Measurements from ENCODE around the gene TNFRSF12A. TPM values are rescaled to one million over a fixed set of nuclear protein-coding genes. Genes with fewer than 3 reads are reported as not detected.

TNFRSF12A gene
- total and polyA plus RNA-seq, 2 of the 8 experiments (the other 6 are each of a cell fraction or from before 2014, with no cell fraction given): 81.0 to 82.5 TPM

- TF ChIP-seq RAD21 (IDR thresholded peaks at IDR 0.05 in 1 of 2, conservative IDR thresholded peaks at IDR 0.05 in 1 of 2; ENCODE audit: low read depth in 2 of 2, low read length in 2 of 2): peak; percentile 81 to 95
- peak; percentile 71; the same call in 1 of the 2 replicates for TF ChIP-seq GABPA (IDR thresholded peaks at IDR 0.05; ENCODE audit: borderline replicate concordance, insufficient read depth, low read length)
- no peak for TF ChIP-seq POLR2AphosphoS5 (IDR thresholded peaks at IDR 0.05; ENCODE audit: low read depth, low read length)
- TF ChIP-seq EP300 (IDR thresholded peaks at IDR 0.05; ENCODE audit: borderline replicate concordance in 1 of 2, low read depth in 2 of 2, low read length in 2 of 2): 0 out of 3 replicates have a peak, but pooled peaks of 1 of the 2 experiments have one; percentile 53
- TF ChIP-seq, protein P1, sequence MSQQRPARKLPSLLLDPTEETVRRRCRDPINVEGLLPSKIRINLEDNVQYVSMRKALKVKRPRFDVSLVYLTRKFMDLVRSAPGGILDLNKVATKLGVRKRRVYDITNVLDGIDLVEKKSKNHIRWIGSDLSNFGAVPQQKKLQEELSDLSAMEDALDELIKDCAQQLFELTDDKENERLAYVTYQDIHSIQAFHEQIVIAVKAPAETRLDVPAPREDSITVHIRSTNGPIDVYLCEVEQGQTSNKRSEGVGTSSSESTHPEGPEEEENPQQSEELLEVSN (IDR thresholded peaks at IDR 0.05): 0 out of 2 replicates have a peak, but pooled peaks have one; percentile 38
- TF ChIP-seq YY1 (IDR thresholded peaks at IDR 0.05; ENCODE audit: low read depth, low read length): 0 out of 2 replicates have a peak, but pooled peaks have one; percentile 42
- TF ChIP-seq, protein P2, sequence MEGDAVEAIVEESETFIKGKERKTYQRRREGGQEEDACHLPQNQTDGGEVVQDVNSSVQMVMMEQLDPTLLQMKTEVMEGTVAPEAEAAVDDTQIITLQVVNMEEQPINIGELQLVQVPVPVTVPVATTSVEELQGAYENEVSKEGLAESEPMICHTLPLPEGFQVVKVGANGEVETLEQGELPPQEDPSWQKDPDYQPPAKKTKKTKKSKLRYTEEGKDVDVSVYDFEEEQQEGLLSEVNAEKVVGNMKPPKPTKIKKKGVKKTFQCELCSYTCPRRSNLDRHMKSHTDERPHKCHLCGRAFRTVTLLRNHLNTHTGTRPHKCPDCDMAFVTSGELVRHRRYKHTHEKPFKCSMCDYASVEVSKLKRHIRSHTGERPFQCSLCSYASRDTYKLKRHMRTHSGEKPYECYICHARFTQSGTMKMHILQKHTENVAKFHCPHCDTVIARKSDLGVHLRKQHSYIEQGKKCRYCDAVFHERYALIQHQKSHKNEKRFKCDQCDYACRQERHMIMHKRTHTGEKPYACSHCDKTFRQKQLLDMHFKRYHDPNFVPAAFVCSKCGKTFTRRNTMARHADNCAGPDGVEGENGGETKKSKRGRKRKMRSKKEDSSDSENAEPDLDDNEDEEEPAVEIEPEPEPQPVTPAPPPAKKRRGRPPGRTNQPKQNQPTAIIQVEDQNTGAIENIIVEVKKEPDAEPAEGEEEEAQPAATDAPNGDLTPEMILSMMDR (IDR thresholded peaks at IDR 0.05; ENCODE audit: control extremely low read depth in 1 of 3, insufficient read depth in 1 of 3, low read depth in 1 of 3, low read length in 3 of 3): peak; percentile 79 to 99 (median 88)
- TF ChIP-seq SIN3A (conservative IDR thresholded peaks at IDR 0.05 in 1 of 2, IDR thresholded peaks at IDR 0.05 in 1 of 2; ENCODE audit: low read depth in 1 of 2, low read length in 2 of 2): peak; percentile 33 to 64; a peak in 1 of 4 replicates
- TF ChIP-seq, protein P3, sequence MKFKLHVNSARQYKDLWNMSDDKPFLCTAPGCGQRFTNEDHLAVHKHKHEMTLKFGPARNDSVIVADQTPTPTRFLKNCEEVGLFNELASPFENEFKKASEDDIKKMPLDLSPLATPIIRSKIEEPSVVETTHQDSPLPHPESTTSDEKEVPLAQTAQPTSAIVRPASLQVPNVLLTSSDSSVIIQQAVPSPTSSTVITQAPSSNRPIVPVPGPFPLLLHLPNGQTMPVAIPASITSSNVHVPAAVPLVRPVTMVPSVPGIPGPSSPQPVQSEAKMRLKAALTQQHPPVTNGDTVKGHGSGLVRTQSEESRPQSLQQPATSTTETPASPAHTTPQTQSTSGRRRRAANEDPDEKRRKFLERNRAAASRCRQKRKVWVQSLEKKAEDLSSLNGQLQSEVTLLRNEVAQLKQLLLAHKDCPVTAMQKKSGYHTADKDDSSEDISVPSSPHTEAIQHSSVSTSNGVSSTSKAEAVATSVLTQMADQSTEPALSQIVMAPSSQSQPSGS (IDR thresholded peaks at IDR 0.05; ENCODE audit: low read length): 0 out of 2 replicates have a peak, but pooled peaks have one; percentile 61
- no peak for TF ChIP-seq NANOG (IDR thresholded peaks at IDR 0.05; ENCODE audit: insufficient read depth, low read depth, low read length, poor library complexity, severe bottlenecking)
- 0 out of 2 replicates have a peak, but pooled peaks have one; percentile 67 for TF ChIP-seq SP4 (IDR thresholded peaks at IDR 0.05; ENCODE audit: low read length)
- no peak for TF ChIP-seq SP2 (IDR thresholded peaks at IDR 0.05; ENCODE audit: low read length)
Observed at GRCh38 chr16:3059041-3059722, 39.0 kb downstream of the TNFRSF12A start (continued).
